HepG2 (cell line): ENCODE data around the gene RNF13. TPM values are rescaled to one million over a fixed set of nuclear protein-coding genes. Genes with fewer than 3 reads are reported as not detected.

ENCODE experiments used
- CENPX ChIP-seq: sonication (generic); formaldehyde crosslinking; IDR thresholded peaks from 2 replicates; pipeline ENCODE4 v1.9.0; 2021; ENCODE audit warnings: mild to moderate bottlenecking, missing genetic modification reagents, moderate library complexity
- FOXK2 ChIP-seq: fragments of 450-650 bp; IDR thresholded peaks from 2 replicates; pipeline ENCODE4 v1.6.1; 2016
- GLI4 ChIP-seq: sonication (generic); formaldehyde crosslinking; IDR thresholded peaks from 2 replicates; pipeline ENCODE4 v1.5.1; 2020; ENCODE audit warnings: missing genetic modification reagents, mild to moderate bottlenecking, moderate library complexity, borderline replicate concordance
- HES4 ChIP-seq: sonication (generic); formaldehyde crosslinking; IDR thresholded peaks from 2 replicates; pipeline ENCODE4 v1.9.0; 2021; ENCODE audit warnings: mild to moderate bottlenecking, missing genetic modification reagents, borderline replicate concordance
- HNRNPK ChIP-seq: fragments of 200-400 bp; formaldehyde crosslinking; IDR thresholded peaks from 2 replicates; pipeline ENCODE4 v1.6.1; 2018; ENCODE audit warnings: low read length, low read depth, moderate library complexity, mild to moderate bottlenecking; ENCODE audit not compliant: poor library complexity, severe bottlenecking
- JARID2 ChIP-seq: sonication (generic); formaldehyde crosslinking; IDR thresholded peaks from 2 replicates; pipeline ENCODE4 v1.8.1; 2023; ENCODE audit warnings: missing genetic modification reagents, inconsistent platforms; ENCODE audit not compliant: insufficient replicate concordance
- KMT2A ChIP-seq: sonication (generic); formaldehyde crosslinking; IDR thresholded peaks from 2 replicates; pipeline ENCODE4 v1.4.0; 2020; ENCODE audit warnings: missing genetic modification reagents
- ONECUT2 ChIP-seq: sonication (generic); formaldehyde crosslinking; IDR thresholded peaks from 2 replicates; pipeline ENCODE4 v1.4.0; 2020; ENCODE audit warnings: missing genetic modification reagents
- SKI ChIP-seq: fragments of 450-650 bp; IDR thresholded peaks from one replicate; pipeline ENCODE4 v1.6.1; 2018; ENCODE audit warnings: mild to moderate bottlenecking; ENCODE audit not compliant: partially characterized antibody
- ZMYM2 ChIP-seq: sonication (generic); formaldehyde crosslinking; IDR thresholded peaks from 2 replicates; pipeline ENCODE4 v1.8.0; 2022; ENCODE audit warnings: mild to moderate bottlenecking, missing genetic modification reagents
- ZNF180 ChIP-seq: sonication (generic); formaldehyde crosslinking; IDR thresholded peaks from 2 replicates; pipeline ENCODE4 v1.4.0; 2020; ENCODE audit warnings: low read depth, missing genetic modification reagents, borderline replicate concordance
- ZNF20 ChIP-seq: sonication (generic); formaldehyde crosslinking; IDR thresholded peaks from 2 replicates; pipeline ENCODE4 v1.4.0; 2020; ENCODE audit warnings: mild to moderate bottlenecking, moderate library complexity, missing genetic modification reagents
- ZNF34 ChIP-seq: sonication (generic); formaldehyde crosslinking; IDR thresholded peaks from 2 replicates; pipeline ENCODE4 v1.4.0; 2020; ENCODE audit warnings: mild to moderate bottlenecking, missing genetic modification reagents, borderline replicate concordance
- ZNF556 ChIP-seq: sonication (generic); formaldehyde crosslinking; IDR thresholded peaks from 2 replicates; pipeline ENCODE4 v1.4.0; 2020; ENCODE audit warnings: mild to moderate bottlenecking, missing genetic modification reagents, borderline replicate concordance
- ZNF776 ChIP-seq: sonication (generic); formaldehyde crosslinking; IDR thresholded peaks from 2 replicates; pipeline ENCODE4 v1.4.0; 2020; ENCODE audit warnings: mild to moderate bottlenecking, missing genetic modification reagents
- ZNF792 ChIP-seq: IDR thresholded peaks from 2 replicates; pipeline ENCODE4 v1.6.1; 2016
- ZSCAN25 ChIP-seq: sonication (generic); formaldehyde crosslinking; IDR thresholded peaks from 2 replicates; pipeline ENCODE4 v1.8.0; 2022; ENCODE audit warnings: mild to moderate bottlenecking, missing genetic modification reagents
- polyA plus RNA-seq, 8 experiments: library from polyadenylated mRNA; depleted of rRNA in 3 of 8; stranded (reverse) in 7 of 8; unstranded in 1 of 8; fragments of >200 nt; fragmentation: Illumina TruSeq in 4 of 8; extraction: Trizol in 4 of 8; gene quantifications; 2 replicates each; pipeline versions ENCODE4 v1.2.1 to v1.2.3, GENCODE V29; 2011 to 2016; ENCODE audit warnings: low read depth in 4 of 8, missing spikeins in 1 of 8, mixed read lengths in 1 of 8; ENCODE audit not compliant: insufficient read depth in 1 of 8
- total RNA-seq, 5 experiments: library from RNA; depleted of rRNA; stranded (reverse); fragments of >200 nt; fragmentation: Illumina TruSeq; extraction: Trizol; gene quantifications; 2 replicates each; pipeline ENCODE4 v1.2.3, GENCODE V29; 2016; ENCODE audit warnings: low read depth in 1 of 5
- TF ChIP-seq, protein P1 (sequence below): sonication (generic); formaldehyde crosslinking; IDR thresholded peaks from 2 replicates; pipeline ENCODE4 v1.5.0; 2020; ENCODE audit warnings: mild to moderate bottlenecking, missing genetic modification reagents, borderline replicate concordance
- TF ChIP-seq, protein P2 (sequence below): sonication (generic); formaldehyde crosslinking; IDR thresholded peaks from 2 replicates; pipeline ENCODE4 v1.4.0; 2020; ENCODE audit warnings: missing genetic modification reagents
- TF ChIP-seq, protein P3 (sequence below): sonication (generic); formaldehyde crosslinking; IDR thresholded peaks from 2 replicates; pipeline ENCODE4 v1.5.0; 2020; ENCODE audit warnings: mild to moderate bottlenecking, missing genetic modification reagents

Gene RNF13
- total and polyA plus RNA-seq, 2 of the 13 experiments (the other 11 are each of a cell fraction or from before 2014, with no cell fraction given): 39.8 to 46.0 TPM

DNA sequence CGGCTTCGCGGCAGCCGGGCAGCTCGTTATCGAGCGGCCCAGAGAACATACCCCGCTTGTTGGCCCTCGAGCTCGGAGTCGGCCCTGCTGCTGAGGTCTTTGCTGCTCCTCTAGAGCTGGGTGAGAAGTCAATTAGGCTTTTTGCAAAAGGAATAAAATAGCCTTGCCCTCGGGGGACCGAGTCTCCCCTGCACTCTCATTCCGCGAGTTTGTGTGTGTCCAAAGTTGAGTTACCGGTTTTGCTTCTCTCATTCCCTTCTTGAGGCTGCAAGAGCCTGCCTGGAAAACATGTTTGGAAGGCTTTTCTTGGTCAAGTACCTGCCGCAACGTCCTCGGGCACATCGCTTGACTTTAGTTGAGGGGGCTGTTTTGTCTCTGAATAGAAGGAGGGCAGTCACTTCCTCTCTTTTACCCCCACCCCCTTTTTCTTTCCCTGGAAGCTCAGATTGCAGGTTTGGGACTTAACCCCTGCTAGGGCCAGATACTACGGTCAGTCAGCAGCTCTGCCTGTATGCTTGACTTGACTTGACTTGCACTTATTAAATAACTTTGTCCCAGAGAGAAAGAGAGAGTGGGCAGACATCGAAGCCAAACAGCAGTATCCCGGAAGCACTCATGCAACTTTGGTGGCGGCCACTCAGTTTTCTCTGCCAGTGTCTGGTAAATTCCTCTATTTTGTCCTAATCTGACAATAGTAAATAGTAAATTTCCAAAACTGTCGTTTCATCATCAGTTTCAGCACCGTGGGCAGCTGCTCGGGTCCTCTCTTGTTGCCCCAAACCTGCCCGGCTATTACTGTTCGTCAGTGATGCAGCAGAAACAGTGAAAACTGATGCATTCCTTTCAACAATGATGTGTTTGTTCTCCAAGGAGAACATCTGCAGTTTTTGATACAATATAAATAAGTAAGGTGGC lies 609 bp downstream of the RNF13 start (continued):
- TF ChIP-seq GLI4 (CRISPR knock-in tag) (no peak), ZNF792 (CRISPR knock-in tag) (no peak), ZNF180 (no peak), FOXK2 (no peak), JARID2 (CRISPR knock-in tag) (no peak), ZMYM2 (CRISPR knock-in tag) (0 out of 2 replicates have a peak, but pooled peaks have one; percentile 38), HES4 (CRISPR knock-in tag) (no peak), HNRNPK (no peak), SKI (no peak), ZNF34 (CRISPR knock-in tag) (0 out of 2 replicates have a peak, but pooled peaks have one; percentile 49), CENPX (CRISPR knock-in tag) (no peak), ONECUT2 (no peak), KMT2A (CRISPR knock-in tag) (no peak; the same call in 1 of the 2 replicates), ZSCAN25 (CRISPR knock-in tag) (no peak; the same call in 1 of the 2 replicates), ZNF776 (no peak), ZNF556 (CRISPR knock-in tag) (no peak), ZNF20 (CRISPR knock-in tag) (0 out of 2 replicates have a peak, but pooled peaks have one; percentile 9)
- TF ChIP-seq, protein P1, sequence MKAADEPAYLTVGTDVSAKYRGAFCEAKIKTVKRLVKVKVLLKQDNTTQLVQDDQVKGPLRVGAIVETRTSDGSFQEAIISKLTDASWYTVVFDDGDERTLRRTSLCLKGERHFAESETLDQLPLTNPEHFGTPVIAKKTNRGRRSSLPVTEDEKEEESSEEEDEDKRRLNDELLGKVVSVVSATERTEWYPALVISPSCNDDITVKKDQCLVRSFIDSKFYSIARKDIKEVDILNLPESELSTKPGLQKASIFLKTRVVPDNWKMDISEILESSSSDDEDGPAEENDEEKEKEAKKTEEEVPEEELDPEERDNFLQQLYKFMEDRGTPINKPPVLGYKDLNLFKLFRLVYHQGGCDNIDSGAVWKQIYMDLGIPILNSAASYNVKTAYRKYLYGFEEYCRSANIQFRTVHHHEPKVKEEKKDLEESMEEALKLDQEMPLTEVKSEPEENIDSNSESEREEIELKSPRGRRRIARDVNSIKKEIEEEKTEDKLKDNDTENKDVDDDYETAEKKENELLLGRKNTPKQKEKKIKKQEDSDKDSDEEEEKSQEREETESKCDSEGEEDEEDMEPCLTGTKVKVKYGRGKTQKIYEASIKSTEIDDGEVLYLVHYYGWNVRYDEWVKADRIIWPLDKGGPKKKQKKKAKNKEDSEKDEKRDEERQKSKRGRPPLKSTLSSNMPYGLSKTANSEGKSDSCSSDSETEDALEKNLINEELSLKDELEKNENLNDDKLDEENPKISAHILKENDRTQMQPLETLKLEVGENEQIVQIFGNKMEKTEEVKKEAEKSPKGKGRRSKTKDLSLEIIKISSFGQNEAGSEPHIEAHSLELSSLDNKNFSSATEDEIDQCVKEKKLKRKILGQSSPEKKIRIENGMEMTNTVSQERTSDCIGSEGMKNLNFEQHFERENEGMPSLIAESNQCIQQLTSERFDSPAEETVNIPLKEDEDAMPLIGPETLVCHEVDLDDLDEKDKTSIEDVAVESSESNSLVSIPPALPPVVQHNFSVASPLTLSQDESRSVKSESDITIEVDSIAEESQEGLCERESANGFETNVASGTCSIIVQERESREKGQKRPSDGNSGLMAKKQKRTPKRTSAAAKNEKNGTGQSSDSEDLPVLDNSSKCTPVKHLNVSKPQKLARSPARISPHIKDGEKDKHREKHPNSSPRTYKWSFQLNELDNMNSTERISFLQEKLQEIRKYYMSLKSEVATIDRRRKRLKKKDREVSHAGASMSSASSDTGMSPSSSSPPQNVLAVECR: no peak; the same call in 1 of the 2 replicates
- TF ChIP-seq, protein P2, sequence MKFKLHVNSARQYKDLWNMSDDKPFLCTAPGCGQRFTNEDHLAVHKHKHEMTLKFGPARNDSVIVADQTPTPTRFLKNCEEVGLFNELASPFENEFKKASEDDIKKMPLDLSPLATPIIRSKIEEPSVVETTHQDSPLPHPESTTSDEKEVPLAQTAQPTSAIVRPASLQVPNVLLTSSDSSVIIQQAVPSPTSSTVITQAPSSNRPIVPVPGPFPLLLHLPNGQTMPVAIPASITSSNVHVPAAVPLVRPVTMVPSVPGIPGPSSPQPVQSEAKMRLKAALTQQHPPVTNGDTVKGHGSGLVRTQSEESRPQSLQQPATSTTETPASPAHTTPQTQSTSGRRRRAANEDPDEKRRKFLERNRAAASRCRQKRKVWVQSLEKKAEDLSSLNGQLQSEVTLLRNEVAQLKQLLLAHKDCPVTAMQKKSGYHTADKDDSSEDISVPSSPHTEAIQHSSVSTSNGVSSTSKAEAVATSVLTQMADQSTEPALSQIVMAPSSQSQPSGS: no peak
- TF ChIP-seq, protein P3, sequence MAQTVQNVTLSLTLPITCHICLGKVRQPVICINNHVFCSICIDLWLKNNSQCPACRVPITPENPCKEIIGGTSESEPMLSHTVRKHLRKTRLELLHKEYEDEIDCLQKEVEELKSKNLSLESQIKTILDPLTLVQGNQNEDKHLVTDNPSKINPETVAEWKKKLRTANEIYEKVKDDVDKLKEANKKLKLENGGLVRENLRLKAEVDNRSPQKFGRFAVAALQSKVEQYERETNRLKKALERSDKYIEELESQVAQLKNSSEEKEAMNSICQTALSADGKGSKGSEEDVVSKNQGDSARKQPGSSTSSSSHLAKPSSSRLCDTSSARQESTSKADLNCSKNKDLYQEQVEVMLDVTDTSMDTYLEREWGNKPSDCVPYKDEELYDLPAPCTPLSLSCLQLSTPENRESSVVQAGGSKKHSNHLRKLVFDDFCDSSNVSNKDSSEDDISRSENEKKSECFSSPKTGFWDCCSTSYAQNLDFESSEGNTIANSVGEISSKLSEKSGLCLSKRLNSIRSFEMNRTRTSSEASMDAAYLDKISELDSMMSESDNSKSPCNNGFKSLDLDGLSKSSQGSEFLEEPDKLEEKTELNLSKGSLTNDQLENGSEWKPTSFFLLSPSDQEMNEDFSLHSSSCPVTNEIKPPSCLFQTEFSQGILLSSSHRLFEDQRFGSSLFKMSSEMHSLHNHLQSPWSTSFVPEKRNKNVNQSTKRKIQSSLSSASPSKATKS (CRISPR knock-in tag): 0 out of 2 replicates have a peak, but pooled peaks have one; percentile 26
